NCI-H510A (cell line): ENCODE measurements around the gene POLR2C.
"Not testable (repeated sequence)": the region's sequence is repeated elsewhere in the genome, so short reads cannot be mapped to it uniquely, and the experiment has no call there.

Source experiments
- DNase-seq: peaks from one replicate; lab custom pipeline; 2025; lab: John Stamatoyannopoulos, UW

POLR2C gene

GRCh38 chr16:57479976-57480753, 17.7 kb downstream of the POLR2C start:
- DNase-seq: no peak

- no peak for DNase-seq
Measured at GRCh38 chr16:57480754-57481230, 18.3 kb downstream of the POLR2C start.

DNA sequence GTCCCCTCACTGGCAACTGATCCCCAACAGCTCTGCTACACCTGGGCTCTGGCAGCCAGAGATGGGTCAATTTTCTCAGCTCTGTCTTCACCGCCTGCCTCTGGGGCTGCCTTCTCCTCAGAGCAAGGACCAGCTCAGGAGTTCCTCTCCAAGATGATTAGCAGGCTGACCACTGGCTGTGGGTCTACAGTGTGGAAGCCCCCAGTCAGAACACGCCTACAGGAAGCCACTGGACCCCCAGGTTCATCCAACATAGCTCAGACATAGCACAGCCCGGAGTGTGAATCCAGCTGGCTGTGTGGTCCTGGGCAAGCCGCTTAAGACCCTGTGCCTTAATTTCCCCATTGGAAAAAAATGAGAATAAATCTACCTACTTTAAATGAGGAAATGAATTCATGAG, 18.9 kb downstream of the POLR2C start:
- DNase-seq: no peak

- DNase-seq: no peak
Measured at GRCh38 chr16:57482845-57483545, 20.5 kb downstream of the POLR2C start.

DNA sequence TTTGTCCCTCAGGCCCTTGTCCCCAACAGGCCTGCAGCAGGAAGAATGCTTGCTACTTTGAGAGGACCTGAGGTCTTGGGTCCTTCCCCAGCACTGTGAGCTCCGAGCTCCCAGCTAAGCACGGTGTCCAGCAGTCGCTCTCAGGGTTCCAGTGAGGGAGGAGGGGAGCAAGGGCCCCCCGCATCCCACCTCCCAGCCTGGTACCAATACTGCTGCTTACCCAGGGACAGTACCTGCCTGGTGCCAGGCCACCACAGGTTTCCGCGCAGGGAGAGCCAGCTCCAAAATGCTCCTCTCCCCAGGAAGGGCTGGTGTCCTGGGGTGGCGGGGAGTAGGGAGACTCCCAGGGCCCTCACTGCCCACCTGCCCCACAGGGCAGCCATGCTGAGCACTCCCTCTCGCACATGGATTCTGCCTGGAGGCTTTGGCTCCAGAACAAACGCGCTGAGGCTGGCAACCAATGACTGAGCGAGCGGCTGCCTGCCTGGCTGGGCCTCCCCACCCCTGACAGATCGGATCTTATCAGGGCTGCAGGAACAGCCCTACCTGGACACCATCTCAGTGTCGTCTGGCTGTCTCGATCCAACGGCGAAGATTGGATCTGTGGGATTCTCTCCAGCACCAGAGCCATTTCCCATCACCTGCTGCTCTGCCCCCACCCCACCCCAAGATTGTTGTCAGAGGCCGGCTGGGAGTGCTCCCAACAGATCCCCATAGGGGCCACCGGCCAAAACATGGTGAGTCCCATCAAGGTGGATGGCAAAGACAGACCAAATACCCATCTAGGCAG, 21.4 kb downstream of the POLR2C start:
- no peak for DNase-seq

DNA sequence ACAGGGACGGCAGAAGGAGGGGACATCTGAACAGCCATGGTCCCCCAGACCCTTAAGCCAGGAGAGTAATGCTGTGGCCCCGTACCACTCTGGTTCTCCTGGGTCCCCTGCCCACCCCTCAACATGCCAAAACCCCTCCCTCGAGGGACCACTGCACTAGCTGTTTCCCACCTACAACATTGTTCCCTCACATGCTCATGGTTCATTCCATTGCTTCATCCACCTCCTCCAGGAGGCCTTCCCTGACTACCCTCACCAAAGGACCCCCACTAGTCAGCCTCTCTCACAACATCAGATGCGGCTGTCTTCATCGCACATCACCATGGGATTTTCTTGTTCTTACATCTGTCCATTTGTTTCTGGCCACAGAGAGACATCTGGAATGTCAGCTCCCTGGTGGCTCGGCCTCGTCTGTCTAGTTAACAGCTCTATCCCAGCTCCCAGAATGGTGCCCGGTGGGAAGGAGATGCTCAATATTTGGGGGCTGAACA, 22.1 kb downstream of the POLR2C start:
- DNase-seq: no peak

- no peak for DNase-seq
Measured at GRCh38 chr16:57485091-57485915, 22.8 kb downstream of the POLR2C start.

DNA sequence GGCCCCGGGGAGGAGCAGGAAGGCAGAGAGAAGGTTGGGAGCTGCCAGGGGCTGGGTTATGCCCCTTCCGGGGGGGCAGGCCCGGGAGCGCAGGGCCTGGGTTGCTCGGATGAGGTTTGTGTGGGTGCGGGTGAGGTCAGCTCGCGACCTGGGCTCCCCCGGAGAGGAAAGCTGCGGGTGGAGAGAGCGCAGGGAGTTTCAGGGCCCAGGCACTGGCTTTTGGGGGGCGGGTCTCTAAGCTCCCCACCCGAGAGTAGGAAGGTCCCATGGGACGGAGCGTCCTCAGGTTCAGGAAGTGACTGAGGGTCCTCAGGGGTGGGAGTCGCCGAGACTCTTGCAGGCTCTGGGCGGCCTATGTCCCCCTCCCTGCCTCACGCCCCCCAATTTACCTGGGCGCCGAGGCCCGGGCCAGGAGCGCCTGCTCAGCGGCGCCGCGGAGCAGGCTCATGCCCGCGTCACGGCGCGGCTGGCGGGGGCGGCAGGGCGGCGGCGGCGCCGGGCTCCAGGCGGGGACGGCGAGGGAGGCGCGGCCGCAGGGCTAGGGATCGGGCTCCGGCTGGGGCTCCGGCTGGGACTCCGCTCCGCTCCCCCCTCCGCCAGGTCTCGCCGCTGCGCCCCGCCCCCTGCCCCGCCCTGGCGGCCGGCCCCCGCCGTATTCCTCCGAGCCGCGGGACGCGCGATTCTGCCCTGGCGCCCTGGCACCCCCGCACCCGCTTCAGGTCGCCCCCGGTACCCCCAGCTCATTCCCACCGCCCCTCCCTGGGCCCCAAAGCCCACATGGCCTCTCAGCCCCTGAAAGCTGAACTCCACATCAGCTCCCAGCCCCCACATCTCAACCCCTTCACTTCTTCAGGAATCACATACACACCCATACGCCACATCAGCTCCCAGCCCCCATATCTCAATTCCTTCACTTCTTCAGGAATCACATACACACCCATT, 23.7 kb downstream of the POLR2C start, which contains the start of gene DOK4:
TSS of gene DOK4 (minus strand) at position 578 of the 942 bp plus-strand sequence. CDS start 6,986 bp downstream, outside the sequence.
- DNase-seq: peak; percentile 71

- no peak for DNase-seq
Measured at GRCh38 chr16:57486858-57487834, 24.7 kb downstream of the POLR2C start.

DNA sequence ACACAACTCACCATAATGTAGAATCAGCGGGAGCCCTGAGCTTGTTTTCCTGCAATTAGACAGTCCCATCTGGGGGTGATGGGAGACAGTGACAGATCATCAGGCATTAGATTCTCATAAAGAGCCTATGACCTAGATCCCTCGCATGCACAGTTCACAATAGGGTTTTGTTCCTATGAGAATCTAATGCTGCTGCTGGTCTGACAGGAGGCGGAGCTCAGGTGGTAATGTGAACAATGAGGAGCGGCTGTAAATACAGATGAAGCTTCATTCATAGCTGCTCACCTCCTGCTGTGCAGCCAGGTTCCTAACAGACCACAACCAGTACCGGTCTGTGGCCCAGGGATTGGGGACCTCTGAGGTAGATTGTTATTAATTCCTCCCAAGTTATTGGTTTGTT, 26.8 kb downstream of the POLR2C start:
- DNase-seq: no peak

DNA sequence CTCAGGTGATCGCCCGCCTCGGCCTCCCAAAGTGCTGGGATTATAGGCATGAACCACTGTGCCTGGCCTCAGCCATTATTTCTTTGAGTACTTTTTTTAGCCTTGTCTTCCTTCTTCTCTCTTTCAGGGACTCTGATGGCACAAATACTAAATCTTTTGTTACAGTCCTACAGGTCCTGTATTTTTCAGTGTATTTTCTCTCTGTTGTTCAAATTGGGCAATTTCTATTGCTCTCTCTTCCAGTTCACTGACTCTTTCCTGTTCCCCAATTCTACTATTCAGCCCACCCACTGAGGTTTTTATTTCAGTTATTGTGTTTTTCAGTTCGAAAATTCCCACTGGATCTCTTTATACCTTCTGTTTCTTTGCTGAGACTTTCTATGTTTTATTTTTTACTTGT, 31.3 kb downstream of the POLR2C start:
- no peak for DNase-seq

DNA sequence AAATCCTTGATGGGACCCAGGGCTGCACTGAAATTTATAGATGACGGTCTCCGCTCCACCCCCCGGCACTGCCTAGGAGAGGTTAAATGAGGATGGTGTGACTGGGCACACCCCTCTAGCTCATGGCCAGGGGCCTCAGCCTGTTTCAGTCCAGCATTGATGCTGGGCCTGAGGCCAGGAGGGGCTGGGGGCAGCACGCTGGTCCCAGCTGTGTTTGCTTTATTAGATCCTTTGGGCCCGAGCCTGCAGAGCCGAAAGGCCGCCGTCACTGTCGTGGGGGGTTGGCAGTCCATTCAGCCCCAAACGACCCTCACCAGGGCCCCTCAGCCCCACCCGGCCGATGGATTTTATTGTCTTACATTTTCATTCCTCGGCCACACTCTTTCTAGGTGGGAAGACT, 34.6 kb downstream of the POLR2C start:
- no peak for DNase-seq

DNA sequence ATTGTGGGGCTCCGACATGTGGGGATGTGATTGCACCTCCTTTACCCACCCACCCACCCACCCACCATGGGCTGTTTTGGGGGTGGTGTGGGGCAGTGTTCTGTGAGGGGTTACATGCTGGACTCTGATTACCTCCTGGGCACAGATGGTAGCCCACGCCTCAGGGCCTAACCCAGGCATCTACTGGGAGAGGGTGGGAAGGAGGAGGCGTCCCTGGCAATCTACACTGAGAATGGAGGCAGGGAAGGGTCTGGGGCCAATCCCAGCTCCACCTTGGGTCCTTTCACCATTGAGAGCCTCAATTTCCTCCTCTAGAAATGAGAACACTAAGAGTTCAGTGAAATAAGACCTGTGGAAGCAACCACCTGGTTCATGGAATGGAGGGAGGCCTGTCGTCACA, 35.6 kb downstream of the POLR2C start:
- DNase-seq: no peak

DNA sequence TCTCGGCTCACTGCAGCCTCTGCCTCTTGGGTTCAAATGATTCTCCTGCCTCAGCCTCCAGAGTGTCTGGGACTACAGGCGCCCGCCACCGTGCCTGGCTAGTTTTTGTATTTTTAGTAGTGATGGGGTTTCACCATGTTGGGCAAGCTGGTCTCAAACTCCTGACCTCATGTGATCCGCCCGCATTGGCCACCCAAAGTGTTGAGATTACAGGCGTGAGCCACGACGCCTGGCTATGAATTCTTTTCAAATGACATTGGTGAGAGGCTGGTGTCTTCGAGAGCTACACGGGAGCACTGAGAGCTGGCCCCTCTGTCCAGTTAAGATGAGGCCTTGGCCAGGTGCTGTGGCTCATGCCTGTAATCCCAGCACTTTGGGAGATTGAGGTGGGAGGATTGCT, 37.5 kb downstream of the POLR2C start:
- not testable (repeated sequence) for DNase-seq

DNA sequence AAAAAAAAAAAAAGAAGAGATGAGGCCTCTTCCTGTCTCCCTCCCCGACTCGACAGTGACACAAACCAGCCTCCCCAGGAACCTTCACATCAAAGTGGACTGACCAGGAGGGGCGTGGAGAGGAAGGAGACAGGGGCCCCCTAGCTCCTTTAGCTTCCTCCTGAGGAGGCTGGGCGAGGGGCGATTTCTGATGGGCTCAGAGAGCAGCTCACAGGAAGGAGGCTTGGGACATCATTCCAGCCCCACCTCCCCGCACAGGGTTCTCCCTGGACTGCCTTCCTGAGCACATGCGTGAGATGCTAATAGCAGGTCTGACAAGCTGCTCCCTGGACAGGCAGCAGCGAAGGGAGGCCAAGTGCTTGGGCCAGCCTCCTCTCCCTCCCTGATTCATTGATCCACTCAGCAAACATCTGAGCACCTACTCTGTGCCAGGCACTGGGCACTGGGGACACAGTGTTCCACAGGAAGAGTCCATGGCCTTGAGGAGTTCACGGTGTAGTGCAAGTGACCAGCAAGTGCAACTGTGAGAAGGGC, 38.2 kb downstream of the POLR2C start:
- no peak for DNase-seq

DNA sequence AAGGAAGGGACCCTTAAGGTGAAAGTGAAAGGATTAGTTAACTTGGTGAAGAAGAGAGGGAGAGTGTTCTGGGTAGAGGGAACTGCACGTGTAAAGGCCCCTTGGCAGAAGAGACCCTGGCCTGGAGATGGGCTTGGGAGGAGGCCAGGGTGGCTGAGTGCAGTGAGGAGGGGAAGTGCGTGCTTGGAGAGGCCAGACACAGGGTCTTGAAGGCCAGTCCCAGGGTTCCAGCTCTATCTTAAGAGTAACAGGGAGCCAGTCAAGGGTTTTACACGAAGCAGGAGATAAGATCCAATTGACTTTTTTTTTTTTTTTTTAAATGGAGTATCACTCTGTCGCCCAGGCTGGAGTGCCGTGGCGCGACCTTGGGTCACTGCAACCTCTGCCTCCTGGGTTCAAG, 39.0 kb downstream of the POLR2C start:
- no peak for DNase-seq

DNA sequence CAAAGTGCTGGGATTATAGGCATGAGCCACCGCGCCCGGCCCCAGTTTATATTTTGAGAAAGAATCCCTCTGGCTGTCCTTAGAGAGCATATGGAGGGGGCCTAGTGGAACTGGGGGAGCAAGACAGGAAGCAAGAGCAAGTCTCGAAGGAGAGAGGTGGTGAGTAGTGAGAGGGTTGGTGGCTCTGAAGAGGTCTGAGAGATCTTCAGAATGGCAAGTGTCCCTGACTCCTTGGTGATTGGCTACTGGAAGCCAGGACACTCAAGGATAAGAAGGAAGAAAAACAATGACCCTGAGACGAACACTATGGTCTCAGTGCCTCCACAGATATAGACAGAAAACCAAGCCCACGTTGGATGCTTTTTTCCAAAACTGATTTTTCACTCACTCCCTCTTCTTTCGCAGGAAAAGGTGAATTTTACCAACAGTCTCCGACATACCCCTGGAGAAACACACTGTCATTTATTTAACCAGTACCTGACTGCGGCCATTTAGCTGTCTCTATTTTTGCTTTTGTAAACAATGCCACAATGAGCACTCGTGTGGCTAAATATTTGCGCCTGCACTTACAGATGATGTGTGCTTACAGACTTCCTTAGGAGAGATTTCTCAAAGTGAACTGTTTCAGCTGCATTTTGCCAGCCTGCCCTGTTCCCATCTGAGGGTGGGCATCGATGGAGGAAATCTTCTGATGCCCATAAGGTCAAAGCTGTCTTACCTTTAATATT, 39.7 kb downstream of the POLR2C start:
- no peak for DNase-seq

DNA sequence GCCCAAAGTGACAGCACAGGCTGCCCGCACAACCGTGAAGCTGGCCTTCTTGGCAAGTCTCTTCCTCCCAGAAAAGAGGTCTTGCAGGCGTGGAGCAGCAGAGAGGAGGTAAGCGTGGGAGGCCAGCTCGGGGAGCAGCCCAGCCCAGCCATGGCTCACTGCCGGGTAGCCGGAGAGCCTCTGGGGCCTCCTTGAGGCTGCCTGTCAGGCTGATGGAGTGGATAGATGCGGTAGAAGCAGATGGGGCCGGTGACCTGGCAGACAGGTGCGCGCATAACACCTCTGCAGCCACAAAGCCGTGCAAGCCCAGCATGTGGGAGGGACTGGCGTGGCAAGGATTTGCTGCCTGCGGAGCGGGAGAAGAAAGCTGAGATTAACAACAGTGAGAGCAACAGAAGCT, 40.9 kb downstream of the POLR2C start:
- peak; percentile 92 for DNase-seq
